HuH-7 (cell line): Measurements from ENCODE around the gene RBM28.
"Not testable (repeated sequence)": the region's sequence is repeated elsewhere in the genome, so short reads cannot be mapped to it uniquely, and the experiment has no call there.

ENCODE experiments used
- DNase-seq: peaks from one replicate; pipeline ENCODE4 v3.0.0; 2011; ENCODE audit warnings: low spot score

RBM28 gene

DNA sequence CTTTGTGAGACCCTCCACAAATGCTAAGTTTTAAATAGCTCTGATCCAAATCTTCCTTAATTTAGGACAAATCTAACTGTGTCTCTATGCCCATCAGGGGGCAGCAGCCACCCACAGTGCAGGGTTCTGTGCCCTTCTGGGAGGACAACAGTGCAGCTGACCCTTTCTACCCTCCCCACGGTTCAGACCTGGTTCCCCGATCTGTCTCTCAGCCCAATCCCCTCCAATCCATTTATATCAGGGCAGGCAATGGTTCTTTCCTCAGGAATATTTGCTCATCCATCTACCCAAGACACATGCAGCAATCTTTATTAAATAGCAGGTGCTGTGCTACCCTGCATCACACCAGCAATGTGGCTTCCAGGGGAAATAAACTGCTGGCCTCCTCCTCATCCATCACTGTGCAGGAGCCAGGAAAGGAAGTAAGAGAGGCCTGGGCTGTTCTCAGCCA, 4.0 kb upstream of the RBM28 start:
- peak; percentile 71 for DNase-seq

DNA sequence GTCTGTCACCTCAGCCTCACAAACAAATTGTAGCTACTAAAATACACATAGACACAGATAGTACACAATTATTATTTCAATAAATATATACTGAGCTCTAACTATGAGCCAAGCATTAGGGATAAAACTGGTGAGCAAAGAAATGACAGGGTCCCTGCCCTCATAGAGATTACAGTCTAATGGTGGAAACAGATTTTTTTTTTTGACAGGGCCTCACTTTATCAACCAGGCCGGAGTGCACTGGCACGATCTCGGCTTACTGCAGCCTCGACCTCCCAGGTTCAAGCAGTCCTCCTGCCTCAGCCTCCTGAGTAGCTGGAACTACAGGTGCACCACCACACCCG, 695 bp upstream of the RBM28 start:
- DNase-seq = no peak

DNA sequence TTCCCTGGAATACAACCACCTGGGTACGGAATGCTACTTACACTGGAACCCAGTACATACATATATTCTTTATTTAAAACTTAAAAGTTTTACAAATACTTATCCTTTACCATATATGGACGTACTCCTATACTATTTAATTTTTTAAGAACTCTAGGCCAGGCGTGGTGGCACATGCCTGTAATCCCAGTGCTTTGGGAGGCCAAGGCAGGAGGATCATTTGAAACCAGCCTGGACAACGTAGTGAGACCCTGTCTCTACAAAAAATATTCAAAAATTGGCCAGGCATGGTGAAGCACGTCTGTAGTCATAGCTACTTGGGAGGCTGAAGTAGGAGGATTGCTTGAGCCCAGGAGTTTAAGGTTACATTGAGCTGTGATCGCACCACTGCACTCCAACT, 2.0 kb downstream of the RBM28 start:
- no peak for DNase-seq

DNA sequence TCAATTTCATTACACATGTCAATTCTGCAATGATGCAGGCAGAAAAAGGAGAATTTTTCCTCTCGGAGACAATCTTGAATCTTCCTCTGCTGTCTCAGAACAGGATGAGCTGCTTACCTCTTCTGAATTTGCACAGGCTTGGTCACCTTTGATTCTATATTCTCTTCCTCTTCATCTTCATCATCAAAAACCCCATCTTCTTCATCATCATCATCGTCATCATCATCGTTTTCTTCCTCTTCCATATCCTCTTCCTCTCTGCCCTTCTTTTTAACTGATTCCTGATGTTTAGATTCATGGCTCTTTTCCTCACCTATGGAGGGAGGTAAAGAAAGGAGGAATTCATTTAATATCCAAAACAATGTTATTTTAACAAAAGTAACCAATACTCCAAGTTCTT, 8.0 kb downstream of the RBM28 start:
- DNase-seq = no peak

DNA sequence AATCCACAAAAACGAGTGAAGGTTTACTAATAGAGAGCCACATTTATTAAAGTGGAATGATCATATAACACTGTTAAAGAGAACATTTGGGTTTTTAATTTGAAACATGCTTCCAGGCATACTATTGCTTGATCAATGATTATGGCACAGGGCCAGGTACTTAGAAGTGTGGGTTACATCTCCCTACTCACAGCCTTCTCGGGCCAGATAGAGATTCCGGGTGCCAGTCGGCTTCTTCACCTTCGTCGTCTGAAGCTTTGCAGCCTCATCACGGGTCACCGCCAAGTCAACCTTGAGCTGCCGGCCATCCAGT, 19.4 kb downstream of the RBM28 start:
- no peak for DNase-seq

DNA sequence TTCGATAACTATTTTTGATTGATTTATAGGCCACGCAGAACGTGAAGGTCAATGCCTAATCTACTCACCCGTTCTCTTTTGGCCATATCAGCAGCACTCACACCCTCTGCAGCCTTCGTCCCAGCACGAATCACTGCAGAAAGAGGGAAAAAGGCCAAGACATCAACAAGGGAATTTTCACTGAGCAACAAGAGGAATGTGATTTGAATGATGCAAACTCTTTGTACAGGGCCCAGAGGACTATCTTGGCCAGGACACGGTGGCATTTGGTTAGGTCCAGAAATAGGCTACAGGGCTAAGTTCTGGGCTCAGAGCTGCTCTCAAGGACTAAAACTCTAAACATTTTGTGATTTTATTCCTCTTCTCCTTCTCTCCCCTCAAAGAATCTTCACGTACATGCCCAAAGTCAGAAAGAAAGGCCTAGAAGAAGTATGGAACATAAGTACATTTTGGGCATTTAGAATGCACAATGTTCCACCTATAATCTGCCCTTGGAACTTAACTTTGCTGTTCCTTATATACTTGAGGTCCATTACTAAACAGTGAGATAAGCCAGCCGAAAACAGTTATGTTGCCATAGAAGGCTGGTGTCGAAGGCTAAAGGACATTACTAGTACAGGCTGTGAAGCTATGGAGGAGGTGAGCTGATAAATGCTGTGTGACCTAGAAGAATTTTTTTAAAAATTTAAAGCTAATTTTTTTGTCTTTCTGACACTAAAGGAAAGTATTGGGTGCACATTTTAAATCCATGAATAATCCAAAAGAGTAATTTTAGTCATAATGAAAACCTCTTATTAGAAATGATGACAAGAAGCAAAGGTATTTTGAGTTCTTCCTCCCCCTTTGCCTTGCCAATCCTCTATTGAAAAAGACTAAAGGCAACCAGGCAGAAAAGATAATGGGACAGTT, 20.0 kb downstream of the RBM28 start:
- no peak for DNase-seq

DNA sequence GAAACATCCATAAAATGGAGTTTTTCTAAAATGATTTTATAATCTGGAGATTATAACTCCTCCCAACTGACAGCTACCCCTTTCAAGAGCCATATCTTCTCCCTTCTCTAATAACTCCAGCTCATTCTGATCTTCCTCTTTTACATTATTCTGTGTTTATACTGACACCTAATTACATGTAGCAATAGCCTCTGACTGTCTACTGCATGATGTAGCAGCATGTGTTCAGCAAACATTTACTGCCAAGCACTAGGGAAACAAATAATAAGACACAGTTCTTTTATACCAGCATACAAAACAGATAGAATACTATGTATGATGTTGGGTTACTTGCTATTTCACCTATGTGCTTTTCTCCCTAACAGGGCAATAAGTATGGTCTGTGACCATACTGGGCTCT, 20.7 kb downstream of the RBM28 start:
- DNase-seq = no peak

DNA sequence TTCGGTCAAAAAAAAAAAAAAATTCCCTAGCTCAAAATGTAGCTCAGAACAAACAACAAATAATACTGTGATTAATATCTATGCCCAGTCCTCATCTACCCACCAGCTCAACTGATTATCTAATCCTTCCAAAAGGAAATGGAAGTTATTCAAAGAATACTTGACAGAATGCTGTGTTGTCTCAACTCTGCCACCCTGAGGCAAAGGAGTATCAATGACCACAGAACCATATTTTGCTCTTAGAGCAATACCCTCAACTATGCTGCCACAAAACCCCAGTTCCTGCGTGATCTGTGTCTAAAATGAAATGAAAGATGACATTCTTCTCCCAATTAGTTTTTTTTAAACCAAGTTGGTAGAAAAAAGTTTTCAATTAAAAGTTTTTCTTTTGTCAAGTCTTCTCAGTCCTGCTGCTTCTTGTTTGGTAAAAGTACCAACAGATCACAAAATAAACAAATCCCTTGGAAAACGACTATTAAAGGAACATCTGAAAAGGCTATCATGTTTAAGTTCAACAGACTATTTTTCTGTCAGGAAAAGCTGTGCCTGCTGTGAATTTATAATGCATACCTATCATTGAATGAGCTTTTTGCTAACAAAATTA, 21.6 kb downstream of the RBM28 start:
- DNase-seq = no peak

DNA sequence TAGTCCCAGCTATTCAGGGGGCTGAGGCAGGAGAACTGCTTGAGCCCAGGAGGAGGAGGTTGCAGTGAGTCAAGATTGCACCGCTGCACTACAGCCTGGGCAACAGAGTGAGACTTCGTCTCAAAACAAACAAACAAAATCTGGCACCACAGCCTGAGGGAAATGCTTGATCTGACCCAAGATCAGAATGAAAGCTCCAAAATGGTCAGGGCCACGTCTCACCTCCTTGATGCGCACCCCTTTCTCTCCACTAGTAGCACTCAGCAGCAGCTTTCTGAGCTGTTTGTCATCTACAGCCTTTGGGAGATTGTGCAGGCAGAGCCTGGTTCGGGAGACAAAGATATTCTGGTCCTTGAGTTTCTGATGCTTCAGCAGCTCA, 22.7 kb downstream of the RBM28 start:
- no peak for DNase-seq

DNA sequence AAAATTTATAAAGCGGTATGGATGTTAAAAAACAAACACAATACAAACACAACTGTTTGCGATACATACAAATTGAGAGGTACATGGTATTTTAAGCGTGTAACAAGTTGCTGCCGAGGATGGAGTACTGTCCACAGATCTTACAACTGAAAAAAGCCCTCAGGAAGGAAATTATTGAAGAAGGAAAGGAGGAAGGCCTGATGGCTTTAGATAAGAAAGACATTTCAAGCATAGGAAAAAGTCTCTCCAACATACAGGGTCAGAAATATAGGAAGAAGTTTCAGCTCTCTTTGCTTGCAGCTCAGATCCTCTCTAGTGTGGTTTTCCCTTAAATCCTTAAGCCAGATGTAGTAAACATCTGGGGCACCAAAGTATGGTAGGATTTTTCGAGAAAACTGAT, 25.0 kb downstream of the RBM28 start:
- DNase-seq = no peak

DNA sequence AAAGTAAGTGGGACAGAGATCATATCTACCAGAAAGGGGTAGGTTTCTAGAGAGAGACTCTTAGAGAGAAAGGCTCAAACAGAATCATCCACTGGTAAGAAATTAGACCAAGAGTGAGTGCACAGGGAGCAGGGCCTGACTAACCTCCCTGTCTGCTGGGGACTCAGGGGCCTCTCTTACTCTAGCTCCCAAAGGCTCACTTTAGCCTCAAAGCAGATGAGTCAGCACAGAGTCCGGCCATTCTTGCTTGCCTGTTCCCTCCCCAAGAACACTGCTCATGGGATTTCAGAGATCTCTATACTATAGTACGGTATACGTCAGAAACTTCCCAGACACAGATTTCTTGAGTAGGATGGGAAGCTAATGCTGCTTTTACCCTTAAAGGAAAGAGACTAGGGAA, 32.7 kb downstream of the RBM28 start:
- DNase-seq = no peak

DNA sequence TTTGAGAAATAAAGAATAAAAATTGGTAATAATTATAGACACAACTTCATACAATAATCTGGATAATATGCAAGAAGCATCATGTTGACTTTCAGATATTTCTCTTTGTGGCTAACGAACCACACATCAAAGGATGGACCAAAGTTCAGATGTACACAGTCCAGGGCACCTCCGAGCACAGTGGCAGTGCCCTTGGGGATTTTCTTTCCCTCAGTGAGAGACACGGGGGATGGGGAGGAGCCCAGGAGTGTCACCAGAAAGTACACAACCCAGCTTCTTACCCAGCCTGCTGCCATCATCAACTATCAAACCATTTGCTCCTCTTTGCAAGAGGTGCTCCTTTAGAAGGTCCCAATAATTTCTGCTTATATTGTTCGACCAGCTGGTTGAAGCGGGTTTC, 33.2 kb downstream of the RBM28 start:
- DNase-seq = no peak

DNA sequence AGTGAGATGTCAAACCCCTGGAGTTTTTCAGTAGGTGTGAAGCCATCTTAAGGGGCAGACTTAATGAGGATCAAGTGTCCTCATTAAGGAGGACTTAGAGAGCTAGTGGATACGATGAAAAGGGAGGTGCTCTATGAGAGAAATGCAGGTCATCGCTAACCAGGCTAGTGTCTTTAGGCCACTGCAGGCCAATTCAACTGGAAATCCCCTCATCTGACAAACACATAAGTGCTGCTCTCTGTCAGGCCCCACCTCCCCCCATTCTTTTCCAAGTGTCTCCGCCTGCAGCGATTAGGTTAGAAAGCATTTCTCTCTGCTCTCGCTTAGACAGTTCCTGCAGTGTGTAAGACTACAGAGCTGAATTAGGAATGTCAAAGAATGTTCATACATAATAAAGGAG, 33.7 kb downstream of the RBM28 start:
- no peak for DNase-seq

DNA sequence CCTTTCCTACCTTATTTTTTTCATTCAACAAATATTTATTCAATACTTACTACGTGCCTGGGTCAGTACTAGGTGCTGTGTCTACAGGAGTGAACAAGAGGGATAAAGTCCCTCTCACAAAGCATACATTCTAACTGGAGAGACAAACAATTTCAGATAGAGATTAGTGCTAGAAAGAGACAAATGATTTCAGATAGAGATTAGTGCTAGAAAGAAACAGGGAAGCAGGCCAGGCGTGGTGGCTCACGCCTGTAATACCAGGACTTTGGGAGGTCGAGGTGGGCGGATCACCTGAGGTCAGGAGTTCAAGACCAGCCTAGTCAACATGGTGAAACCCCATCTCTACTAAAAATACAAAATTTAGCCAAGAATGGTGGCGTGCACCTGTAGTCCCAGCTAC, 34.6 kb downstream of the RBM28 start:
- no peak for DNase-seq

DNA sequence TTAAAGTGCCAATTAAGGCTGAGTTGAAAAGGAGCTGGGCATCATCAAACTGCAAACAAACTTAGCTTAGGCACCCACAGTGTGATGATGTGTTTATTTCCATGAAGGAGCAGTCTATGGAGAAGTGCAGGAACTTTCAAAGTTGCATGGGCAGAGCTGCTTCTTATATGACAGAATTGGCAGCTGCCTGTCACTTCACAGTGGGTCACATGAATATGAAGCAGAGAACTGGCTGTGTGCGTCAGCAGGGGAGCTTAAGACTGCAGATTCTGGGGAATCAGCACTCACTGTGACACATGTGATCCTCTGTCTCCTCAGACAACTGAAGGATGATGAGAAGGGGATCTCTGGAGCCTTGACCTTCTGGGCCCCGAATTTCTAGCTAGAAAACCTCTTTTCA, 36.6 kb downstream of the RBM28 start:
- DNase-seq = no peak

DNA sequence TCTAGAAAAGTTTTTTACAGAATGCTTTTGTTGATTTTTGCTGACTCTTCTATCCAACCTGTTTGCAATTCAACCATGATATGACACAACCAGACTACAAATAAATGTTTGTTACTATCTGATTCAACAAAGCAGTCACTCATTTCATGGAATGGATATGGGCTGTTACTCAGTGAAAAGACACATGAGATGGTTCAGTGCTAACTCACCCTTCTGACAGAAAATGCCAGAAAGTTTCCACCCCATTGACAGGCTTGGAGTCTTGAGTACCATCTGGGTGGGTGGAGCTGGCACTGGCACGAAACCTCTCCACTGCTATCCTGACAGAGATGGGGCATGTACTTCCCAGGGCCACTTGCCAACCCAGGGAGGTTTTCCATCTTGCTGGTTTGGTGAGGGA, 39.5 kb downstream of the RBM28 start:
- no peak for DNase-seq

DNA sequence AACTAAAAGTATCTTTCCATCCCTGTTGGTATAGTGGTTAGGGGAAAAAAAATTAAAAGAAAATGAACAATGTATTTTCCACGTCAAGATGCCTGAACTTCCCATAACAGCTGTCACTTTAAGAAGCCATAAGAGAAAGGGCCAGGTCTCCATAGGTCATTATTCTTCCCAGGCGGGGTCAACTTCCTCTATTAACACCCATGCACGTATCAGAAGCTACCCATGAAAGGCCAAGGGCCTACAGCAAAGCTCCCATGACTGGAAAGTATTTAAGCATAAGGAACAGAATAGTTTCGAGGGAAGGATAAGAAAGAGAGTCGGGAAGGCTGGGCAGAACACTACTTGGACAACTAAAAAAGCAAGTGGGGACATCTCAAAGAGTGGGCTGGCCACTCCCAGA, 40.1 kb downstream of the RBM28 start:
- DNase-seq = no peak

DNA sequence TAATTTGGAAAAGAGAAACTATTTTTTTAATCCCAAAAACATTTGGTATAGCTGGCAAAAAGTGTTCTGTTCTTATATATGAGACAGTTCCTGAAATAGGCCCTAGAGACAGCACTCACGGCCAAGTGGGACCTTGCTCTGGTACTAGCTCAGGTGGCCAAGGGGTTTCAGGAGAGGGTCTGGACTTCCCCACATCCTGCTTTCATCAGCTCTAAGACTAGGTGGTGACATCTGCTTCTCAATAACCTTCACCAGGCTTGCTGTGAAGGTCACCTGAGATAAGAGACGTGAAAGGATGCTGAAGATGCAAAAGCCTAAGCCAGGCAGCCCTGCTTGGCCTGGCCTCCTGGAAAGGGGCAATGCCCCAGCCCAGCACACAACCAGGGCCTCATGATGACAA, 40.6 kb downstream of the RBM28 start:
- no peak for DNase-seq

DNA sequence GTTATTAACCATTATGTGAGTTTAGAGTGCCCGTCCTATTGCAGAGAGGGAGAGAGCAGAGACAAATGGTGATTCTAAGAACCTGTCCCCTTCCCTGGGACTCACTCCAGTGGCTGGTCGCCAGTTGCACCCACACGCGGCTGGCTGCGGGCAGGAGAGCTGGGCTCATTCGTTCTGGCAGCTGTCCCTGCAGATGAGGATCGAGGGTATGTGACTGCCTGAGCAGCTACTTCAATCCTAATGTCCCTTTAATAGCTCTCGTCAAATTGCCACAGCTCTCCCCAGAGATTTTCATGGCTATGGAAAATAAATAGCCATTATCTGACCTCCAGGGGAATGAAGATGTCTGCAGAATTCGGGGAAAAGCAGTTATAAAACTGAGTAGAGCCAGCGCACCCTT, 41.6 kb downstream of the RBM28 start:
- DNase-seq = no peak

DNA sequence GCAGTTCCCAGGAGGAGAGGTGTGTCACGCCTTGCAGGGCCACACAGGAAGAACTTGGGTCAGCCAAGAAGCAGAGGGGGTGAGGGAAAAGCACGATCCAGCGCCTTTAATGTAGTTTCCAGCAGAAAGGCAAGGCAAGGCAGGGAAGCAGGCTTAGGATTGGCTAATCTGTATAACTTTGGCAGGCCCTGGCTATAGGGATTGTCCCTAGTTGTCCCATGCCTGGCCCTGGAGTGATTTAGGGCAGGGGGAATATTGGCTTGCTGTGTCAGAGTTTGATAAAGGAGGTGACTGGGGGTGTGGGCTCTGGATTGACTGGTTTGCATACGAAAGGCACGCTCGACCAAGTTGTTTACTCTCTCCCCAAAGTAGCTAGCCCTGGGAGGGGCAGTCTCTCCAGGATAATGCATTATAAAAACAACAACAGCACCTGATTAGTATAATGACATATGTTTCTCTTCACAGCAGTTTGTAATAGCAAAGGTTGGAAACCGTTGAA, 44.5 kb downstream of the RBM28 start:
- no peak for DNase-seq

DNA sequence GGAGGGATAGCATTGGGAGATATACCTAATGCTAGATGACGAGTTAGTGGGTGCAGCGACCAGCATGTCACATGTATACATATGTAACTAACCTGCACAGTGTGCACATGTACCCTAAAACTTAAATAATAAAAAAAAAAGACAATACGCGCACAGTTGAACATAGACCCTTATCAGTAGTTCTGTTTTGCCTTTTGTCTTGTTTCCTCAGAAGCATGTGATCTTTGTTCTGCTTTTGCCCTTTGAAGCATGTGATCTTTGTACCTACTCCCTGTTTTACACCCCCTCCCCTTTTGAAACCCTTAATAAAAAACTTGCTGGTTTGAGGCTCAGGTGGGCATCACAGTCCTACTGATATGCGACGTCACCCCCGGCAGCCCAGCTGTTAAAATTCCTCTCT, 45.7 kb downstream of the RBM28 start:
- DNase-seq = not testable (repeated sequence)

DNA sequence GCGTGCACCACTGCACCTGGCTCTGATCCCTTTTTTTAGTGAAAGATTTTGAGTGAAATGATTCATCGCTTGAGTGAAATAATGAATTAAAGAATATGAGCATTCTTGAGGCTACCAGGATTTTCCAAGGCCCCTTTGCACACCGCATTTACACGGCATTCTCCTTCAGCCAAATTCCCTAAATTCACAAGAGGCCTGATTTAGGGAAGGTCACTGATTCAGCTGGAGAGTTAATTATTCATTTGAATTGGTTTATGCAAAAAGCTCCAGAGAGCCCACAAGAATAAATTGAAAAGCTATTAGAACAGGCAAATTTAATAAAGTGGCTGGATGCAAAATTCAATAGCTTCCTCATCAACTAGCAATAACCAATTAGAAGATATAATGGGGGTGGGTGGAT, 56.2 kb downstream of the RBM28 start:
- DNase-seq = no peak

DNA sequence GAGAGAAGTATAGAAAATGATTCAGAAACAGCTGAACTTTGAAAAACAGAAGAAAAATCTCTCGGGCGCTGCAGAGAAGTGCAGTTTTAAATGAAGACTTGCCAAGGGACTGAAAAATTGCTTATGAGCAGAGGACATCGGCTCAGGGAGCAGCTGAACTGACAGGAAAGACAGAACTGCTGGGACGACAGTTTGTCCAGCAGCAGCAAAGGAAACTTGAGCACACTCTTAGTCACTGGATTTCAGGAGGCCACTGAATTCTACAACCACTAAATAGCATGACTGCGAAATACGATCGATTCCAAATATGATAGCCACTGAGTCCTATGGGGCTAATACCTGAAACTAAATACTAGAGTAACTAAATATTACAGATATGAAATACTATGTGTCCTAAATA, 59.6 kb downstream of the RBM28 start:
- DNase-seq = no peak
